ENCODE measurements around the gene BANK1. TPM values are rescaled to one million over a fixed set of nuclear protein-coding genes. Genes with fewer than 3 reads are reported as not detected.

Gene BANK1
- total and polyA plus RNA-seq, 2 donors (not counting 1 experiment from before 2014, with no cell fraction given), result 0.20 to 0.83 TPM

DNA sequence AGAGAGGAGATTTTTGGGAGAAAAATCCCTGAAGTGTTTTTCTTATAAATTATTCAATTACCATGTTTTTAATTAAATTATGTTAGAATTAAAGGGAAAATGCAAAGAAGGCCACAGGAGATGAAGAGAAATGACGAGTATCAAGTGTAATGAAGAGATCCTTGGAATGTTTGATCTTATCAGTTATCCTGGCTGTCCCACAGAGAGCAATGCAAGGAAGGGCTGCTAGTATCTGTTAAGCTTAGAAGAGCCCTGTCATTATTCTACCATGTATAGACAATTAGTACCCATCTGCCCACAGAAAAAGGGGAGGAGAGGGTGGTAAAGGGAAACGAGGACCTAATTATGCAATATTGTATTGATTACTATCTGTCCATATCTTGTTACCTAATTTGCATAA lies 257.1 kb downstream of the BANK1 start:
- Histone ChIP-seq H3K27ac (ENCODE audit: insufficient read depth, low read length) (no peak overlapping the region), H3K36me3 (ENCODE audit: control insufficient read depth, insufficient read depth, low read length) (no peaks in the 10 kb centered on the region), H4K20me1 (ENCODE audit: control insufficient read depth, extremely low read depth, insufficient read depth, low read length) (no peaks in the 10 kb centered on the region), H2AFZ (ENCODE audit: low read length) (no peak overlapping the region), H3K4me3 (replicated peaks in 1 of 4; ENCODE audit: control extremely low read depth in 1 of 4, insufficient read depth in 1 of 4, low read depth in 3 of 4, low read length in 4 of 4) (no peak overlapping the region), H3K79me2 (ENCODE audit: control insufficient read depth, insufficient read depth, low read length) (no peaks in the 10 kb centered on the region), H3K9me3 (ENCODE audit: control insufficient read depth, insufficient read depth, low read depth, low read length) (no peaks in the 10 kb centered on the region), H3K4me2 (ENCODE audit: extremely low read depth, insufficient read depth, low read length) (no peak overlapping the region), H3K27me3 (ENCODE audit: control insufficient read depth, insufficient read depth, low read length) (no peaks in the 10 kb centered on the region), H3K4me1 (ENCODE audit: control insufficient read depth, extremely low read depth, insufficient read depth, low read length) (no peaks in the 10 kb centered on the region), H3K9ac (ENCODE audit: insufficient read depth, low read length) (no peak overlapping the region)
- no peak for DNase-seq (ENCODE audit: low read depth in 2 of 2)
- TF ChIP-seq, protein P1, sequence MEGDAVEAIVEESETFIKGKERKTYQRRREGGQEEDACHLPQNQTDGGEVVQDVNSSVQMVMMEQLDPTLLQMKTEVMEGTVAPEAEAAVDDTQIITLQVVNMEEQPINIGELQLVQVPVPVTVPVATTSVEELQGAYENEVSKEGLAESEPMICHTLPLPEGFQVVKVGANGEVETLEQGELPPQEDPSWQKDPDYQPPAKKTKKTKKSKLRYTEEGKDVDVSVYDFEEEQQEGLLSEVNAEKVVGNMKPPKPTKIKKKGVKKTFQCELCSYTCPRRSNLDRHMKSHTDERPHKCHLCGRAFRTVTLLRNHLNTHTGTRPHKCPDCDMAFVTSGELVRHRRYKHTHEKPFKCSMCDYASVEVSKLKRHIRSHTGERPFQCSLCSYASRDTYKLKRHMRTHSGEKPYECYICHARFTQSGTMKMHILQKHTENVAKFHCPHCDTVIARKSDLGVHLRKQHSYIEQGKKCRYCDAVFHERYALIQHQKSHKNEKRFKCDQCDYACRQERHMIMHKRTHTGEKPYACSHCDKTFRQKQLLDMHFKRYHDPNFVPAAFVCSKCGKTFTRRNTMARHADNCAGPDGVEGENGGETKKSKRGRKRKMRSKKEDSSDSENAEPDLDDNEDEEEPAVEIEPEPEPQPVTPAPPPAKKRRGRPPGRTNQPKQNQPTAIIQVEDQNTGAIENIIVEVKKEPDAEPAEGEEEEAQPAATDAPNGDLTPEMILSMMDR (conservative IDR thresholded peaks at IDR 0.05 in 1 of 2, IDR thresholded peaks at IDR 0.05 in 1 of 2; ENCODE audit: low read depth in 1 of 2, low read length in 2 of 2), result no peak
- TF ChIP-seq EZH2 (IDR thresholded peaks at IDR 0.05; ENCODE audit: low read length, missing control alignments), result no peak

- Histone ChIP-seq H3K27me3 (ENCODE audit: control insufficient read depth, insufficient read depth, low read length) (no peaks in the 10 kb centered on the region), H3K4me2 (ENCODE audit: extremely low read depth, insufficient read depth, low read length) (no peak overlapping the region), H3K4me1 (ENCODE audit: control insufficient read depth, extremely low read depth, insufficient read depth, low read length) (no peaks in the 10 kb centered on the region), H3K9ac (ENCODE audit: insufficient read depth, low read length) (no peak overlapping the region), H3K27ac (ENCODE audit: insufficient read depth, low read length) (no peak overlapping the region), H3K36me3 (ENCODE audit: control insufficient read depth, insufficient read depth, low read length) (no peaks in the 10 kb centered on the region), H2AFZ (ENCODE audit: low read length) (no peak overlapping the region), H3K9me3 (ENCODE audit: control insufficient read depth, insufficient read depth, low read depth, low read length) (no peaks in the 10 kb centered on the region), H3K4me3 (replicated peaks in 1 of 4; ENCODE audit: control extremely low read depth in 1 of 4, insufficient read depth in 1 of 4, low read depth in 3 of 4, low read length in 4 of 4) (no peak overlapping the region), H4K20me1 (ENCODE audit: control insufficient read depth, extremely low read depth, insufficient read depth, low read length) (no peaks in the 10 kb centered on the region), H3K79me2 (ENCODE audit: control insufficient read depth, insufficient read depth, low read length) (no peaks in the 10 kb centered on the region)
- TF ChIP-seq, protein P1 (conservative IDR thresholded peaks at IDR 0.05 in 1 of 2, IDR thresholded peaks at IDR 0.05 in 1 of 2; ENCODE audit: low read depth in 1 of 2, low read length in 2 of 2), result no peak
- no peak for TF ChIP-seq EZH2 (IDR thresholded peaks at IDR 0.05; ENCODE audit: low read length, missing control alignments)
- no peak for DNase-seq (ENCODE audit: low read depth in 2 of 2)
Observed at GRCh38 chr4:102055805-102056204, 265.3 kb downstream of the BANK1 start.

DNA sequence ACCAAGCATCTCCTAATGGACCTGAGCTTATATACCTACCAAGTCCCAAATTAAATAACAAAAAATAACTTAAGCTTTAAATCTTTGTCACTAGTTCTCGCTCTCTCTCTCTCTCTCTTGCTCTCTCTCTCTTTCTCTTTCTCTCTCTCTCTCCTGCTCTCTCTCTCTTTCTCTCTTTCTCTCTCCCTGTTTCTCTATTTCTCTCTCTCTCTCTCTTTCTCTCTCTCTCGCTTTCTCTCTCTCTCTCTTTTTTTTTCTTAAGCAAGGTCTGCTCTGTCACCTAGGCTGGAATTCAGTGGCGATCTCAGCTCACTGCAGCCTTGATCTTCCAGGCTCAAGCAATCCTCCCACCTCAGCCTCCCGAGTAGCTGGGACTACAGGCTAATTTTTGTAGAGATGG lies 266.6 kb downstream of the BANK1 start:
- H3K27me3 ChIP-seq (ENCODE audit: control insufficient read depth, insufficient read depth, low read length), result no peaks in the 10 kb centered on the region
- no peak for DNase-seq (ENCODE audit: low read depth in 2 of 2)
- H3K9me3 ChIP-seq (ENCODE audit: control insufficient read depth, insufficient read depth, low read depth, low read length), result no peaks in the 10 kb centered on the region
- no peak overlapping the region for H2AFZ ChIP-seq (ENCODE audit: low read length)
- no peaks in the 10 kb centered on the region for H3K4me1 ChIP-seq (ENCODE audit: control insufficient read depth, extremely low read depth, insufficient read depth, low read length)
- H3K36me3 ChIP-seq (ENCODE audit: control insufficient read depth, insufficient read depth, low read length), result no peaks in the 10 kb centered on the region
- H3K4me2 ChIP-seq (ENCODE audit: extremely low read depth, insufficient read depth, low read length), result no peak overlapping the region
- no peak overlapping the region for H3K4me3 ChIP-seq (replicated peaks in 1 of 4; ENCODE audit: control extremely low read depth in 1 of 4, insufficient read depth in 1 of 4, low read depth in 3 of 4, low read length in 4 of 4)
- H3K27ac ChIP-seq (ENCODE audit: insufficient read depth, low read length), result no peak overlapping the region
- no peak overlapping the region for H3K9ac ChIP-seq (ENCODE audit: insufficient read depth, low read length)
- H4K20me1 ChIP-seq (ENCODE audit: control insufficient read depth, extremely low read depth, insufficient read depth, low read length), result no peaks in the 10 kb centered on the region
- TF ChIP-seq, protein P1 (conservative IDR thresholded peaks at IDR 0.05 in 1 of 2, IDR thresholded peaks at IDR 0.05 in 1 of 2; ENCODE audit: low read depth in 1 of 2, low read length in 2 of 2), result no peak
- TF ChIP-seq EZH2 (IDR thresholded peaks at IDR 0.05; ENCODE audit: low read length, missing control alignments), result no peak
- H3K79me2 ChIP-seq (ENCODE audit: control insufficient read depth, insufficient read depth, low read length), result no peaks in the 10 kb centered on the region

All from fibroblast of lung (primary cell).